Suprapubic skin (tissue), 4 donors: ENCODE results near the gene CABP1.

Experiments used
- CTCF ChIP-seq, 2 donors: fragments of 200-600 bp in 1 of 2; fragments of 450-650 bp in 1 of 2; sonication (generic) in 1 of 2; IDR thresholded peaks; one replicate each; pipeline ENCODE4 v1.5.1; 2016 to 2019; ENCODE audit warnings: antibody characterized with exemption in 2 of 2, mild to moderate bottlenecking in 1 of 2, moderate library complexity in 1 of 2
- POLR2A ChIP-seq, 2 donors: fragments of 450-650 bp; IDR thresholded peaks; one replicate each; pipeline ENCODE4 v1.6.1; 2017; ENCODE audit warnings: antibody characterized with exemption in 2 of 2, mild to moderate bottlenecking in 2 of 2, moderate library complexity in 2 of 2
- POLR2AphosphoS5 ChIP-seq, 3 donors: sonication (generic); formaldehyde crosslinking; IDR thresholded peaks; one replicate each; pipeline ENCODE4 v1.6.1; 2017; ENCODE audit warnings: antibody characterized with exemption in 3 of 3

GRCh38 chr12:120643574-120643973, 3.1 kb downstream of the CABP1 start:
- TF ChIP-seq CTCF (IDR thresholded peaks at IDR 0.05) (no peak), POLR2A (IDR thresholded peaks at IDR 0.05) (no peak), POLR2AphosphoS5 (IDR thresholded peaks at IDR 0.05) (no peak)
